HG02884 (cell line): Measurements from ENCODE around the gene CAMK1D.
A peak's percentile ranks its signal among the peaks of the same experiment; 100 is the strongest.
"Not testable (repeated sequence)": the region's sequence is repeated elsewhere in the genome, so short reads cannot be mapped to it uniquely, and the experiment has no call there.

Experiments used
- ATAC-seq: cut with Tn5 transposase; IDR thresholded peaks from one replicate; pipeline ENCODE4 v1.9.1; 2021; ENCODE audit warnings: mild to moderate bottlenecking, moderate library complexity; ENCODE audit not compliant: unreplicated experiment

The CAMK1D gene

DNA sequence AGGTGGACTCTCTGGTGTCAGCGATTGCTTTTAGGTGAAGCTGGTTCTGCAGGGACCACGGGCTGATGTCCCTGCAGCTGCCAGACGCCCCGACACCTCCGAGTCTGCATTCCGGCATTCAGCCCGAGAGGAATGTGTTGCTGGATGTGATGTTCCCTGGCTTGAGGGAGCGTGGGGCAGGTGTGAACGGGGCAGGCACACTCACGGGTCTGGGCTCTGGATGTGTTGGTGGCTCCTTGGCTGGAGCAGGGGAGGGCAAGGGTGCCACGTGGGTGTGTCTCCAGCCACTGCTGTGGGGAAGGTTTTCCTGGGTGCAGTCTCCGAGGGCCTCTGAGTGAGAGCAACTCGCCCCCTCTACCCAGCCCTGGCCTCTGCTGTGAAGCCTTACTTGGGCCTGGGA, 140.5 kb downstream of the CAMK1D start:
- ATAC-seq = no peak

- ATAC-seq = no peak
Observed at GRCh38 chr10:12490963-12491362, 141.6 kb downstream of the CAMK1D start.

GRCh38 chr10:12491491-12491890, 142.1 kb downstream of the CAMK1D start:
- no peak for ATAC-seq

GRCh38 chr10:12492016-12492415, 142.7 kb downstream of the CAMK1D start:
- no peak for ATAC-seq

- not testable (repeated sequence) for ATAC-seq
Observed at GRCh38 chr10:12497046-12497445, 147.7 kb downstream of the CAMK1D start.

DNA sequence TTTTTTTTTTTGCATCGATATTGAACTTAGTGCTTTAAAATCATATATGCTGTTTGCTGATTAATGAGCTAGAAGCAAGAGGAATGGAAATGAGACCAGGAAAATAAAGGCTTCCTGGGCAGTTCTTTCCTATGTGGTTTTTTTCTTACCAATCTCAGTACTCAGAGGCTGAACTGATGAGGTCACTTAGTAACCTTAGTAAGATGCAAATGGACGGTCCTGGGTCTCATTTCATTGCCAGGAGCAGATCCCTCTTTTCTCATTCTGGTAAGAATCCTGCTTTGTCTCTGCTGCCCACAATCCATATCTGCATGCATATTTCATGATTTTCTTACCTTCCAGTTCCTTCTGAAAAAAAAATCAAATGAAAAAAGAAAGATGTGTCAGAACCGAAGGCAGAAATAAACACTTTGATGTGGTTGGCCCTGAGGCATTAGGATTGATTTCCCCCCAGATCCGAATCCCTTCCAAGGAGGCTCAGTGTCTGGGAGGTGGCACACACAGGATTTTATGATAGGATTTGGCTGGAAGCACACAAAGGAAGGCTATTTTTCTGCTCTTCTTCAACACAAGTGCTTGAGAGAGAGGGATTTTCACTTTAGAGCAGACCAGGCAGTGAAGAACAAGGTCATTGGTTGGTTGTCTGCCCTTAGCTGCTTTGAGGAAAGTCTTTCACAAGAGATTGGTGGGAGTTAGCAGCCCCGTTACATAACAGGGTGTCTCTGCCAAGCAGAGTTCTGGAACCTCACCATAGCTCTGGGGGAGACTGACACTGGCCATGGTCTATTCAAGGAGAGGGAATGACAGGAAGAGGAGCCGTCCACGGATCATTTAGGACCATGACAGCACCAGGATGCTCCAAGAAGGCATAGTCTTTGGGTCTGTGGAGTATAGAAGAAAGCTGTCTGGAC, 150.0 kb downstream of the CAMK1D start:
- no peak for ATAC-seq

DNA sequence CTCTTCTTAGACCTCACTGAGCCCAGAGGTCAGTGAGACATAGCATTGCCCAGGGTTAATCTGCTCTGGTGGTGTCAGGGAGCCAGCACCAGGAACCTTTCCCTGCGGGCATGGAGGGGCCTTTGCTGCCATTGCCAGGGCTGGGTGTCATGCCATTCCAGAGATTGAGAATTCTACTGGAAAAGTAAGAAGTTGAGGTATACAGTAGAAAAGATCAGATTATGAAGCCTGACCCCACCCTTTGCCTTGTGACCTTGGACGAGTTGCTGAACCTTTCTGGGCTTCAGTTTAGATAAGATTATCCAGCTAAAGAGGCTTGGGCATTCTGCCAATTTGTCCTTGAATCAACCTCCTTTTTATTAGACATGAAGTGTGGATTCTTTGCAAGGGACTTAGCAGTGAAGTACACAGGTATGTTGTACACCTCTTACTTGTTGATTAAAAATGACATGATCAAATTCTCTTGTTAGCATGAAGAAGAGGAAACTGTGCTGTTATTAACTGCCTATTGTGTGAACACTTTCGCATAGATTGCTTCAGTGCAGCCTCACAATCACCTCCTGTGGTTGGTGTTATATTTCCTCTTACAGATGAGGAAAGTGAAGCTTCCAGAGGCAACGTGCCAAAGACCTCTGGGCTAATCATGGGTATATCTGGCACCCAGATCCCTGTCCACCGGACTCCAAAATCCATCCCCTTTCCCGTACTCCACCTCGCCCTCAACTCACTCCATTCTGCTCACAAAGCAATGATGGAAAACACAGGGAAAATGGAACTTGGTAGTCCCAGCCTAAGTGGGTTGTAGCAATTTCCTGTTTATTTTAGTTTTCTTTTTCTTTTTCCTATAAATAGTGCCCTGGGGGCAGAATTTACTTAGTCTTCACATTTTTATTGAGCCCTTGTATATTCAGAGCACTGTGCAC, 151.3 kb downstream of the CAMK1D start:
- ATAC-seq = no peak

- ATAC-seq = no peak
Observed at GRCh38 chr10:12501324-12501723, 152.0 kb downstream of the CAMK1D start.

GRCh38 chr10:12501841-12502525, 152.6 kb downstream of the CAMK1D start:
- no peak for ATAC-seq

DNA sequence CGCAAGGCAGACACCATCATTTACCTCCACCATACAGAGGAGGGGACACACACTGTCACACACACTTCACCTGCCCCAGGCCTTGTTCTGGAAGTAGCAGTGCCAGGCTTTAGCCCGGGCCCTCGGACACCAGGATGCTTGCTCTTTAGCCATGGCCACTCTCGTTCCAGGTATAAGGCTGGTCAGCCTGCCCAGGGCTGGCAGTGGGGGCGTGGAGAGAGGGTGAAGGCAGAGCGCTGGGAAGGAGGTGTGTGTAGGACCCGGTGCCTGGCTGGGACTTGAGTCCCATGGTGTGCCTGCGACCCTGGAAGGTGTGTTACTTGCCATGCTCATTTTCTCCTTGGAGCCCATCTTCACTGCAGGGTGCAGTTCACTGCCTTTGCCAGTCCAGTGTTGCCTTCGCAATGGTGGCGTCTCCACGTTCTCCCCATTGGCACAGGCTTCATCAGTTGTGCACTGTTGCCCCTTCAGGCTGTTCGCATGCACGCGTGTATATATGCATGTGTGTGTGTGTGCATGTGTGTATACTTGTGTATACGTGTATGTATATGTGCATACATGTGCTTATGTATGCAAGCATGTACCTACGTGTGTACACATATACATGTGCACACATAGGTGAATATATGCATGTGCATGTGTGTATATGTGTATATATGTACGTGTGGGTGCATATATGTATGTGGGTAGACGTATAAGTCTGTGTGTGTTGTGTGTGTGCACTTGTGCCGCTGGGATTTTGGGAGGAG, 153.4 kb downstream of the CAMK1D start:
- ATAC-seq = no peak

GRCh38 chr10:12503311-12503710, 154.0 kb downstream of the CAMK1D start:
- ATAC-seq = no peak

DNA sequence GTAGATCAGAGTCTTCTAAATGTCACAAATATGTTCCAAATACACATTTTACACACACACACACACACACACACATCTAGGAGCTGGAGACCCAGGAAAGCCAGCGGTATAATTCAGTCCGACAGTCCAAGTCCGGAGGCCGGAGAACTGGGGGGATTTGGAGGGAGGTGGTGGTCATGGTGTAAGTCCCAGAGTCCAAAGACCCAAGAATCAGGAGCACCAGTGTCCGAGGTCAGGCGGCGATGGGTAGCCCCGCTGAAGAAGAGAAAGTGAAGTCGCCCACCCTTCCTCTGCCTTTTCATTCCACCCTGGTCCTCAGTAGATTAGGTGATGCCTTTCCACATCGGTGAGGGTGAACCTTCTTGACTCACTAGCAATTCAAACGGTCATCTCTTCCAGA, 154.8 kb downstream of the CAMK1D start:
- no peak for ATAC-seq

- ATAC-seq = no peak
Observed at GRCh38 chr10:12504628-12505027, 155.3 kb downstream of the CAMK1D start.

- ATAC-seq = no peak
Observed at GRCh38 chr10:12505683-12506082, 156.3 kb downstream of the CAMK1D start.

DNA sequence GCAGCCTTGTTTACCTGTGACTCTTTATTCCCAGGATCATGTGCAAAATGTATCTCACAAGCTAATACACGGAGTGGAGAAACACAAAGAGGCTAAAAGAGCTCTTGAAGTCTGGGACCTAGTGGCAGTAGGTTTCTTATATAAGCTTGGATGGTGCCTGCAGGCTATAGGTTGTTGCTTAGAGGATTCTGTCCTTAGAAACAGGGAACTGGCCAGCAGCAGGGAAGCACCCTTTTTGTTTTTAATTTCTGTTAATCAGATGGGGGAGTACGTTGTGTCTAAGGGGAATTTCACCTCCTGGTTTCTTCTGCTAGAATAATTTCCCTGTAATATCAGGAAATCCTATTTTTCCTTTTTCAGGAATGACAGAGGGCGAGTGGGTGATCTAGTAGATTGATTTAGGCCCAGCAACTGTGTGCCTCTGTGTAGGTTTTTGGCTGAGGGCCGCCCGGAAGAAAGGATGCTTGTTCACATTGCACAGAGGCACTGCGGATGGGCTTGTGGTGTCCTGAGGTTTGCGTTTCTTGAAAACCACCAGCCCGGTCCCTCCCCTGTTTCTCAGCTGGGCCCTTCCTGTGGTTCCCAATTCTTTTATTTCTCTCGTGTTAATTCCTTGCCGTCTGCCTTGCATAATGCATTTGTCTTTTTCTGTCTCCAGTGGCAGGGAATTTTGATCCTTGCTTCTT, 158.0 kb downstream of the CAMK1D start:
- no peak for ATAC-seq

DNA sequence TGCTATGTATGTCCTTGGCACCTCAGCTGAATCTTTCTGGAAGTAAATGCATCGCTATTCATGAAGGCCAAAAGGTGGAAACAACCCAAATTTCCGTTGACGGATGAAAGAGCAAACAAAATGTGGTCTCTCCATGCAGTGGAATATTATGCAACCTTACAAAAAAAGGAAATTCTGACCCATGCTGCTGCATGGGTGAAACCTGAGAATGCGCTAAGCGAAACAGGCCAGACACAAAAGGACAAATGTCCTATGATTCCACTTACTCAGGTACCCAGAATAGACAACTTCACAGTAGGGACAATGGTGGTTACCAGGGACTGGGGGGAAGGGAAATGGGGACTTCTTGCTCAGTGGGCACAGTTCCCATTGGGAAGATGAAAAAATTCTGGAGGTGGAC, 158.8 kb downstream of the CAMK1D start:
- no peak for ATAC-seq

- peak; percentile 48 for ATAC-seq
Observed at GRCh38 chr10:12509016-12509793, 159.9 kb downstream of the CAMK1D start.

- no peak for ATAC-seq
Observed at GRCh38 chr10:12509794-12510100, 160.4 kb downstream of the CAMK1D start.

DNA sequence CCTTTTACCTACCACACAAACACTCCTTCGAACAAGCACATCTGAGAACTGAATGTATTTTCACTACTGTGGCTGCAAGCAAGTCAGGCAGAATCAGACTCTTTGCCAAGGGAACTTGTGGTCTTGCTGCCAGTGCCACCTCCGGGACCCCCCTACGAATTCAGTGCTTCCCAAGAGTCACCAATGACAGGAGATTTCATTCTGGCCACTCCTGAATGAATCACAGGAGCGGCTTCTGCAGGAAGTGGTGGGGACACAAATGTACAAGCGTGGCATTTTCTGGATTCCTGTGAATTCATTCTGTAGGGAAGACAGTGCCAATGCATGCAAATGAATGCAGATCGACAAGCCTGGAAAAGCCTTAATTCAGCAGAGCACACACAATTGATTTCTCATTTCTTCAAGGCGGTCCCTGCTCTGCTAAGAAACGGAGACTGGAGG, 161.2 kb downstream of the CAMK1D start:
- no peak for ATAC-seq
